Fibroblast of lung (primary cell): ENCODE data around the gene ERFE.

Experiments
- CTCF ChIP-seq, 2 donors: IDR thresholded peaks in 1 of 2; conservative IDR thresholded peaks in 1 of 2; 1 replicate in 1 of 2; 2 replicates in 1 of 2; pipeline ENCODE4 v1.5.1; 2011 to 2012; ENCODE audit warnings: low read length in 2 of 2, control low read depth in 1 of 2, inconsistent platforms in 1 of 2, low read depth in 1 of 2, mild to moderate bottlenecking in 1 of 2
- EZH2 ChIP-seq: IDR thresholded peaks from 2 replicates; pipeline ENCODE4 v1.5.1; 2012; ENCODE audit warnings: low read length, control low read depth, mild to moderate bottlenecking; ENCODE audit errors: missing control alignments

GRCh38 chr2:238113611-238114010 is 45.2 kb upstream of the ERFE start:
- TF ChIP-seq CTCF (conservative IDR thresholded peaks at IDR 0.05 in 1 of 2, IDR thresholded peaks at IDR 0.05 in 1 of 2; ENCODE audit: low read depth in 1 of 2, low read length in 2 of 2) (no peak), EZH2 (no peak)
